AG09319 (cell line): ENCODE data around the gene PLAAT1.

ENCODE experiments used
- DNase-seq: peaks from one replicate; pipeline ENCODE4 v3.0.0-alpha.2; 2010; ENCODE audit warnings: low read depth; ENCODE audit errors: extremely low read depth
- TF ChIP-seq, protein P1 (sequence below): IDR thresholded peaks from 2 replicates; pipeline ENCODE4 v1.5.1; 2011; ENCODE audit warnings: low read depth, mild to moderate bottlenecking, inconsistent platforms, low read length, moderate library complexity

PLAAT1 gene

DNA sequence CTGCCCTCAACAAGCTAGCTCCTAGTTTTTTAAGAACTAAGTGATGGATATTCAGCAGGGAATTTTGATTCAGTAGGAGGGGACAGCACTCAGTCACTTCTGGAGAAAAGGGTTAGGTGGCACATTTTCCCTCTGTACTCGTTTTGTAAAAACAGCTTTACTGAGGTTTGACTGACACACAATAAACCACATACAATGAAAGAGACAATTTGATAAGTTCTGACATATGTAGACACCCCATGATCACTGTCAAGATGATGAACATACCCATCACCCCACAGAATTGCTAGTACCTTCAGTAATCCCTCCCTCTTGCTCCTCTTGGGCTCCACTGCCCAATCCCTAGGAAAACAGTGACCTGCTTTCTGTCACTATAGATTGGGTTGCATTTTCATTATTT is 29.0 kb upstream of the PLAAT1 start:
- DNase-seq, result no peak
- TF ChIP-seq, protein P1, sequence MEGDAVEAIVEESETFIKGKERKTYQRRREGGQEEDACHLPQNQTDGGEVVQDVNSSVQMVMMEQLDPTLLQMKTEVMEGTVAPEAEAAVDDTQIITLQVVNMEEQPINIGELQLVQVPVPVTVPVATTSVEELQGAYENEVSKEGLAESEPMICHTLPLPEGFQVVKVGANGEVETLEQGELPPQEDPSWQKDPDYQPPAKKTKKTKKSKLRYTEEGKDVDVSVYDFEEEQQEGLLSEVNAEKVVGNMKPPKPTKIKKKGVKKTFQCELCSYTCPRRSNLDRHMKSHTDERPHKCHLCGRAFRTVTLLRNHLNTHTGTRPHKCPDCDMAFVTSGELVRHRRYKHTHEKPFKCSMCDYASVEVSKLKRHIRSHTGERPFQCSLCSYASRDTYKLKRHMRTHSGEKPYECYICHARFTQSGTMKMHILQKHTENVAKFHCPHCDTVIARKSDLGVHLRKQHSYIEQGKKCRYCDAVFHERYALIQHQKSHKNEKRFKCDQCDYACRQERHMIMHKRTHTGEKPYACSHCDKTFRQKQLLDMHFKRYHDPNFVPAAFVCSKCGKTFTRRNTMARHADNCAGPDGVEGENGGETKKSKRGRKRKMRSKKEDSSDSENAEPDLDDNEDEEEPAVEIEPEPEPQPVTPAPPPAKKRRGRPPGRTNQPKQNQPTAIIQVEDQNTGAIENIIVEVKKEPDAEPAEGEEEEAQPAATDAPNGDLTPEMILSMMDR, result no peak

DNA sequence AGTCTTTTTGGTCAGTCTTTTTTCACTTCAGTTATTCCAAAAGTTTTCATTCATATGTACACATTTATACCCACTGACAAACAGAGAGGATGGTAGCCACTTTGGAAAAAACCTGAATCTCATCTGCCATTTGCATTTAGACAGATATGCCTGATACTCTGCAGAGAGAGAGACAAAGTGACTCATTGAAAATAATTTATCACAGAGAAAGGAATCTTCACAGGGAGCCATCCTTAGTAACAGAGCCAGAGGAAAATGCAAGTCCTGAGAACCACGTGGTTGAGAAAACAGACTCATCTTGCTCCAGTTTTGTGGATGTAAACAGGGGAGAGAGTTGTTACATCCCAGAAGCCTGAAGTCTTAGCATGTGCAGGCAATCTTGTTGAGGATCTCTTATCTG is 28.2 kb upstream of the PLAAT1 start:
- DNase-seq, result no peak
- TF ChIP-seq, protein P1, result no peak

DNA sequence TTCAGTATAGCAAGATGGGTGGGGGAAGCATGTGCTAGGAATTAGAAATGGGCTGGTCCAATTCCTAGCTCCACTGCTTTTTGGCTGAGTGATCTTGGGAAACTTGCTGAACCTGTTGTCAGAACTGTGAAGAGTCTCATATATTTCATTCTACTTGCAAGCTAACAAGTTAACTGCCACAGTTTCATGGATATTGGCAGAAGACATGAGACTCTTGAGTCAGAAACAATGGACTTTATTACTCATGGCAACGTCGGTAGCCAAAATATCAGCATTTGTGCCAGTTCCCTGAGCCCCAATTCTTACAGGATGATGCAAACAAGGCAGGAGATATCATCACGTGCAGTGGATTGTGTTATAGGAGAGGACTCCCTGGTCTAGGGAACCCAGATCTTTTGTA is 26.6 kb upstream of the PLAAT1 start:
- TF ChIP-seq, protein P1, result no peak
- DNase-seq, result no peak

DNA sequence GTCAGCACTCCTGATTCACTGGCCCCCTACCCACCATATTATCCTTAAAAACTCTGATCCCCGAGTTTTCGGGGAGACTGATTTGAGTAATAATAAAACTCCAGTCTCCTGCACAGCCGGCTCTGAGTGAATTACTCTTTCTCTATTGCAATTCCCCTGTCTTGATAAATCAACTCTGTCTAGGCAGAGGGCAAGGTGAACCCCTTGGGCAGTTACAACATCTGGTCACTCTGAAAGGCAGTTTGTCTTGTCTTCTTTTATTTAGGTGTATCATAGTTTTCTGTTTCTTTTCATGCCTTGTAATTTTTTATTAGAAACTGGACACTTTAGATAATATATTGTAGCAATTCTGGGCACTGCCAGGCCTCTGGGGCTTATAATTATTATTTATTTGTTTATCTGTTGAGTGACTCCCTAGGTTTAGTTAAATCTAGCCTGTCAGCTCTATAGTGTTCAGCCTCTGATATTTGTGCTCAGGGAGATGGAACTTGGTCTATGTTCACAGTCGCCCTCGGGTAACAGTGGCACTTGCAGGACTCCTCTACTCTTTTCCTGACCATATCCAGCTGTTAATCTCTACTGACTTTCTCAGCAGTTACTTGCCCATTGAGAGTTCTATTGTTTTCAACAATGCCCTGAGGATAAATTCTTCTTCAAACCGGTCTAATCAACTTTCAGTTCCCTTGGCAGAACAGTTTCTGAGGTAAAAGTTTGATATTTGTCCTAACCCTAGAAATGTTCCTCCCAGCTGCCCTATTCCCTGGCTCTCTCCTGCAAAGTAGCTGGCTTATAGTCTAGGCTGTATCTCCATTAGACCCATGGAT is 15.5 kb upstream of the PLAAT1 start:
- DNase-seq, result no peak

DNA sequence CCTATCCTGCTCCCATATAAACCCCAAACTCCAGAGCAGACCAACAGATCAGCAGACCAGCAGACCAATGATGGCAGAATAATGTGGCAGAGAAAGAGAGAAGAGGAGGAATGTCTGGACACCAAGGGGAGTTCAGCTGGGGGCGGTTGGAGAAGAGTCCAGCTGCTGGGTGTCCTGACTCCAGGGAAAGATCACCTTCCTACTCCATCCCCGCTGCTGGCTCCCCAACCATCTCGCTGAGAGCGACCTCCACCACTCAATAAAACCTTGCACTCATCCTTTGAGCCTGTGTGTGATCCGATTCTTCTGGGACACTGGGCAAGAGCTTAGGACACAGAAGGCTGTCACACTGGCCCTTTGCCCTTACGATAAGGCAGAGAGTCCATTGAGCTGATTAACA is 12.8 kb upstream of the PLAAT1 start:
- DNase-seq, result no peak
- TF ChIP-seq, protein P1, result no peak

More for the DNA sequence above, 15.5 kb upstream of the PLAAT1 start:
- TF ChIP-seq, protein P1, result no peak

DNA sequence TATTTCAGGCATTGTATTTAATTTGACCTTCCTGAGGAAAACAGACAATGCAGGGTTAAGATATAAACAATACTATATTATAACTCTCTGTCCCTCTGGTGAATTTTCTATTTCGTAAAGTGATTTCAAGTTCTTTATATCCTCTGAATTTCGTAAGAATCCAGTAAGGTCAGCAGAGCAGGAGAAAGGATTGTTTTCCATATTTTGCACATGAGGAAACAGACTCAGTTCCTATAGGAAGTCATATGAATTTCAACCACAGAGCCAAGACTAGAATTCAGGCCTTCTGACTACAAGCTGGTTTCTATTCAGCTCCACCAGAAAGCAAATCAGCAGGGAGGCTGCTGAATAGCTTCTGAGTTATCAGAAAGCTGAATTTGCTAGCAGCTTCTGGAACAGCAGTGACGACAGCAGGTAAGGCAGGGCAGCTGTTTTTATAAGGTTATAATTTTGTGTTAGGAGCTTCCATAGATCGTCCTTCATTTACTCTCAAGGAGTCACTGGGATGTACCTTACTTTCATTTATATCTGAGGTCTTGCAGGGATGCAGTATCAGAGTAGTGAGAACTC is 11.1 kb upstream of the PLAAT1 start:
- no peak for DNase-seq
- TF ChIP-seq, protein P1, result no peak

DNA sequence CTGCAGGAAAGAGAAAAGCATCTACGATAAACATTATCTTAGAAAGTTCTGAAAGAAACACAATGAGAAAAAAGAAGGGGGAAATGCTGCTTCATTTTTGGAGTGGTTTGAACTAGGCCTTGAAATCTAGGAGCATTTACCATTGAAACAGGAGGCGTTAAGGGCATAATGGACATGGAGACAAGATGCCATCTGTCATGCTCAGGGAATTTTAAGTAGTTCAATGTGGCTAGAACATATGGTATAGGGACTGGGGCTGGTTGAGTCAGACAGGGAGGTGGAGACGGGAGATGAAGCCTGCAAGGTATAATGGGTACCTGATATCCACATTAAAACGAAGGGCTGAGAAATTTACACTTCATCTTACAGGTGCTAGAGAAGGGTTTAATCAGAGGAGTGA is 10.4 kb upstream of the PLAAT1 start:
- TF ChIP-seq, protein P1, result no peak
- no peak for DNase-seq
